Nucleus accumbens (tissue), 56 donors: ENCODE measurements around the gene NEAT1.

Experiments
- DNase-seq, 56 donors: peaks; one replicate each; lab custom pipeline; 2025; lab: John Stamatoyannopoulos, UW

Gene NEAT1

GRCh38 chr11:65432100-65432650 lies 9.6 kb downstream of the NEAT1 start:
- DNase-seq, result no peak

GRCh38 chr11:65432686-65433582 lies 10.3 kb downstream of the NEAT1 start:
- no peak for DNase-seq

GRCh38 chr11:65433657-65434056 lies 11.1 kb downstream of the NEAT1 start:
- DNase-seq, result no peak

- DNase-seq, result no peak
Observed at GRCh38 chr11:65434057-65434666, 11.6 kb downstream of the NEAT1 start.

- DNase-seq, result no peak
Observed at GRCh38 chr11:65434667-65435410, 12.2 kb downstream of the NEAT1 start.

- DNase-seq, result no peak
Observed at GRCh38 chr11:65435411-65435931, 12.9 kb downstream of the NEAT1 start.

- DNase-seq, result no peak
Observed at GRCh38 chr11:65435981-65436411, 13.4 kb downstream of the NEAT1 start.

- DNase-seq, result no peak
Observed at GRCh38 chr11:65436412-65437032, 13.9 kb downstream of the NEAT1 start.

- DNase-seq, result no peak
Observed at GRCh38 chr11:65437436-65438227, 15.0 kb downstream of the NEAT1 start.

GRCh38 chr11:65438257-65439151 lies 15.9 kb downstream of the NEAT1 start:
- DNase-seq, result no peak

GRCh38 chr11:65439331-65440181 lies 17.0 kb downstream of the NEAT1 start:
- no peak for DNase-seq

- no peak for DNase-seq
Observed at GRCh38 chr11:65440831-65441499, 18.4 kb downstream of the NEAT1 start.

- DNase-seq, result no peak
Observed at GRCh38 chr11:65442842-65443331, 20.3 kb downstream of the NEAT1 start.

- DNase-seq, result no peak
Observed at GRCh38 chr11:65444314-65445051, 21.9 kb downstream of the NEAT1 start.

GRCh38 chr11:65445101-65445603 lies 22.6 kb downstream of the NEAT1 start:
- DNase-seq, result no peak
